ENCODE results near the gene LMOD1.

- TF ChIP-seq POLR2A (IDR thresholded peaks at IDR 0.05; ENCODE audit: low read depth, low read length), result no peak
- TF ChIP-seq POLR2AphosphoS5 (IDR thresholded peaks at IDR 0.05; ENCODE audit: low read depth, low read length), result no peak
- TF ChIP-seq TAF1 (IDR thresholded peaks at IDR 0.05; ENCODE audit: borderline replicate concordance, low read depth, low read length), result no peak
Observed at GRCh38 chr1:201984446-201984845, 38.1 kb upstream of the LMOD1 start.

All from GM12892 (cell line).